Panc1 (cell line): ENCODE data around the gene CPNE4. TPM values are rescaled to one million over a fixed set of nuclear protein-coding genes. Genes with fewer than 3 reads are reported as not detected.

Source experiments
- ATAC-seq: fragments of 200-7000 bp; cut with Tn5 transposase; 2 replicates; pipeline ENCODE4 v1.9.1; 2020; ENCODE audit warnings: mild to moderate bottlenecking, moderate library complexity
- BruUV-seq: library from RNA; stranded (reverse); fragments of 400-500 nt; replicated peaks from 2 replicates; lab custom pipeline; 2021; lab: Mats Ljungman, UMichigan
- CTCF ChIA-PET: fragments of 300-600 bp; sonication (Branson Sonifier 250); formaldehyde crosslinking; loops from one replicate; lab custom pipeline; 2022; ENCODE audit warnings: antibody characterized with exemption; lab: Charles Lee
- POLR2A ChIA-PET: fragments of 300-600 bp; sonication (Branson Sonifier 250); formaldehyde crosslinking; loops from one replicate; lab custom pipeline; 2022; ENCODE audit warnings: antibody characterized with exemption; lab: Charles Lee
- DNase-seq: peaks from one replicate; pipeline ENCODE4 v3.0.0-alpha.2; 2010; ENCODE audit warnings: low read depth, low spot score
- H3K27ac ChIP-seq: 2 replicates; pipeline ENCODE4 v1.5.1; 2011; ENCODE audit warnings: mild to moderate bottlenecking, low read length, inconsistent platforms
- H3K27me3 ChIP-seq: fragments of 200-500 bp; sonication (Bioruptor generic); 2 replicates; pipeline ENCODE4 v1.6.0; 2014; ENCODE audit warnings: low read length, inconsistent platforms; ENCODE audit not compliant: control insufficient read depth, insufficient read depth
- H3K36me3 ChIP-seq: fragments of 200-500 bp; sonication (Bioruptor generic); 2 replicates; pipeline ENCODE4 v1.5.1; 2014; ENCODE audit warnings: inconsistent platforms, mild to moderate bottlenecking, low read length, moderate library complexity; ENCODE audit not compliant: control insufficient read depth, insufficient read depth
- H3K4me1 ChIP-seq: 2 replicates; pipeline ENCODE4 v1.5.1; 2011; ENCODE audit warnings: inconsistent platforms, mild to moderate bottlenecking, low read length, moderate library complexity; ENCODE audit not compliant: control insufficient read depth, insufficient read depth
- H3K4me3 ChIP-seq, 2 experiments: 2 replicates each; pipeline ENCODE4 v1.5.1; 2011 to 2012; ENCODE audit warnings: low read depth in 2 of 2, low read length in 2 of 2, mild to moderate bottlenecking in 2 of 2, inconsistent platforms in 1 of 2, moderate library complexity in 1 of 2
- H3K9me3 ChIP-seq: fragments of 200-500 bp; sonication (Bioruptor generic); 2 replicates; pipeline ENCODE4 v1.5.1; 2014; ENCODE audit warnings: low read depth, mild to moderate bottlenecking, inconsistent platforms, low read length, moderate library complexity; ENCODE audit not compliant: control insufficient read depth, insufficient read depth
- POLR2AphosphoS5 ChIP-seq: IDR thresholded peaks from 2 replicates; pipeline ENCODE4 v1.6.1; 2012; ENCODE audit warnings: mild to moderate bottlenecking, low read depth, low read length, moderate library complexity
- SIN3A ChIP-seq: IDR thresholded peaks from 2 replicates; pipeline ENCODE4 v1.6.1; 2012; ENCODE audit warnings: low read depth, mild to moderate bottlenecking, low read length, moderate library complexity, borderline replicate concordance; ENCODE audit not compliant: insufficient read depth
- TCF7L2 ChIP-seq: IDR thresholded peaks from 2 replicates; pipeline ENCODE4 v1.6.1; 2011; ENCODE audit warnings: mild to moderate bottlenecking, low read depth, low read length, inconsistent platforms
- in situ Hi-C: cut with HindIII; loops from 2 replicates; pipeline ENCODE4 v1.10.0; 2016; ENCODE audit warnings: low sequenced_read_pairs, low pct_unique_long_range_greater_than_20kb
- intact Hi-C: fragments of 100-400 bp; cut with micrococcal nuclease; formaldehyde crosslinking; loops from one replicate; pipeline ENCODE4 v1.10.0; 2022; ENCODE audit not compliant: unreplicated experiment
- total RNA-seq: library from RNA; stranded (reverse); gene quantifications from one replicate; pipeline ENCODE4 v1.2.1, GENCODE V29; 2021; ENCODE audit not compliant: unreplicated experiment
- TF ChIP-seq, protein P1 (sequence below), 2 experiments: IDR thresholded peaks; 2 replicates each; pipeline ENCODE4 v1.6.1; 2011 to 2012; ENCODE audit warnings: low read depth in 2 of 2, control low read depth in 1 of 2, low read length in 1 of 2, mild to moderate bottlenecking in 1 of 2, moderate library complexity in 1 of 2; ENCODE audit not compliant: insufficient read depth in 1 of 2
- TF ChIP-seq, protein P2 (sequence below): fragments of 450-650 bp; IDR thresholded peaks from 2 replicates; pipeline ENCODE4 v1.5.1; 2017; ENCODE audit warnings: mild to moderate bottlenecking

Gene CPNE4
- total RNA-seq, 1 experiment from 2014 or later = not detected

DNA sequence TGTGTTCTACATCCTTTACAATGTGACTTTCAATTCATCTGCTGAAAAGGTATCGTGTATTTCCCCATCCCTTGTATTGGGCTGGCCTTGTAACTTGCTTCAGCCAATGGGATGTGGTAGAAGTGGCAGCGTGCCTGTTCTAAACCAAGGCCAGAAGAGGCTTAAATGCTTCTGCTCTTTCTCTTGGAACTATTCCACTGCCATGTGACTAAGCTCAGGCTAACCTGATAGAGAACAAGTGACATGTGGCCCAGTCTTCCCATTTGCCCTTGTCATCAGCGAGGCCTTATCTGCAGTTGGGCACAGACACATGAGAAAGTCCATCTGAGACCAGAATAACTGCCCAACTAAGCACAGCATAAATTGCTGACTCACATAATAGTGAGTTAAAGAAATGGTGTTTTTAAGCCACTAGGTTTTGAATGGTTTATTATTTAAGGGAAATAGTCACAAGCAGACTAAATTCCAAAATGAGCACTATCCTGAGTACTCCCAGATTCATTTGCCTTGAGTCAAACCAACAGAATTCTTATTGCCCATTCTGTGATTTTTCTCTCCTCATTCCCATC is 230.2 kb downstream of the CPNE4 start:
- in situ Hi-C loops = no loop called here
- intact Hi-C loops = no loop called here
- ATAC-seq (no peak), DNase-seq (no peak)
- no TSS peak for BruUV-seq
- ChIA-PET CTCF (no interaction called here), POLR2A (no interaction called here)
- no peaks in the 10 kb centered on the region for H3K4me1 ChIP-seq
- H3K4me3 ChIP-seq = no peak overlapping the region
- H3K36me3 ChIP-seq = no peaks in the 10 kb centered on the region
- H3K27me3 ChIP-seq = peaks cover 2% of the 10 kb centered on the region; the same call in 1 of the 2 replicates
- no peaks in the 10 kb centered on the region for H3K9me3 ChIP-seq
- TF ChIP-seq POLR2AphosphoS5 = no peak
- TF ChIP-seq, protein P1, sequence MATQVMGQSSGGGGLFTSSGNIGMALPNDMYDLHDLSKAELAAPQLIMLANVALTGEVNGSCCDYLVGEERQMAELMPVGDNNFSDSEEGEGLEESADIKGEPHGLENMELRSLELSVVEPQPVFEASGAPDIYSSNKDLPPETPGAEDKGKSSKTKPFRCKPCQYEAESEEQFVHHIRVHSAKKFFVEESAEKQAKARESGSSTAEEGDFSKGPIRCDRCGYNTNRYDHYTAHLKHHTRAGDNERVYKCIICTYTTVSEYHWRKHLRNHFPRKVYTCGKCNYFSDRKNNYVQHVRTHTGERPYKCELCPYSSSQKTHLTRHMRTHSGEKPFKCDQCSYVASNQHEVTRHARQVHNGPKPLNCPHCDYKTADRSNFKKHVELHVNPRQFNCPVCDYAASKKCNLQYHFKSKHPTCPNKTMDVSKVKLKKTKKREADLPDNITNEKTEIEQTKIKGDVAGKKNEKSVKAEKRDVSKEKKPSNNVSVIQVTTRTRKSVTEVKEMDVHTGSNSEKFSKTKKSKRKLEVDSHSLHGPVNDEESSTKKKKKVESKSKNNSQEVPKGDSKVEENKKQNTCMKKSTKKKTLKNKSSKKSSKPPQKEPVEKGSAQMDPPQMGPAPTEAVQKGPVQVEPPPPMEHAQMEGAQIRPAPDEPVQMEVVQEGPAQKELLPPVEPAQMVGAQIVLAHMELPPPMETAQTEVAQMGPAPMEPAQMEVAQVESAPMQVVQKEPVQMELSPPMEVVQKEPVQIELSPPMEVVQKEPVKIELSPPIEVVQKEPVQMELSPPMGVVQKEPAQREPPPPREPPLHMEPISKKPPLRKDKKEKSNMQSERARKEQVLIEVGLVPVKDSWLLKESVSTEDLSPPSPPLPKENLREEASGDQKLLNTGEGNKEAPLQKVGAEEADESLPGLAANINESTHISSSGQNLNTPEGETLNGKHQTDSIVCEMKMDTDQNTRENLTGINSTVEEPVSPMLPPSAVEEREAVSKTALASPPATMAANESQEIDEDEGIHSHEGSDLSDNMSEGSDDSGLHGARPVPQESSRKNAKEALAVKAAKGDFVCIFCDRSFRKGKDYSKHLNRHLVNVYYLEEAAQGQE (IDR thresholded peaks at IDR 0.05; ENCODE audit: insufficient read depth in 1 of 2, low read depth in 2 of 2, low read length in 1 of 2) = no peak
- TF ChIP-seq, protein P2, sequence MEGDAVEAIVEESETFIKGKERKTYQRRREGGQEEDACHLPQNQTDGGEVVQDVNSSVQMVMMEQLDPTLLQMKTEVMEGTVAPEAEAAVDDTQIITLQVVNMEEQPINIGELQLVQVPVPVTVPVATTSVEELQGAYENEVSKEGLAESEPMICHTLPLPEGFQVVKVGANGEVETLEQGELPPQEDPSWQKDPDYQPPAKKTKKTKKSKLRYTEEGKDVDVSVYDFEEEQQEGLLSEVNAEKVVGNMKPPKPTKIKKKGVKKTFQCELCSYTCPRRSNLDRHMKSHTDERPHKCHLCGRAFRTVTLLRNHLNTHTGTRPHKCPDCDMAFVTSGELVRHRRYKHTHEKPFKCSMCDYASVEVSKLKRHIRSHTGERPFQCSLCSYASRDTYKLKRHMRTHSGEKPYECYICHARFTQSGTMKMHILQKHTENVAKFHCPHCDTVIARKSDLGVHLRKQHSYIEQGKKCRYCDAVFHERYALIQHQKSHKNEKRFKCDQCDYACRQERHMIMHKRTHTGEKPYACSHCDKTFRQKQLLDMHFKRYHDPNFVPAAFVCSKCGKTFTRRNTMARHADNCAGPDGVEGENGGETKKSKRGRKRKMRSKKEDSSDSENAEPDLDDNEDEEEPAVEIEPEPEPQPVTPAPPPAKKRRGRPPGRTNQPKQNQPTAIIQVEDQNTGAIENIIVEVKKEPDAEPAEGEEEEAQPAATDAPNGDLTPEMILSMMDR = no peak
- TF ChIP-seq TCF7L2 = no peak
- no peak for TF ChIP-seq SIN3A
- H3K27ac ChIP-seq = no peak overlapping the region

DNA sequence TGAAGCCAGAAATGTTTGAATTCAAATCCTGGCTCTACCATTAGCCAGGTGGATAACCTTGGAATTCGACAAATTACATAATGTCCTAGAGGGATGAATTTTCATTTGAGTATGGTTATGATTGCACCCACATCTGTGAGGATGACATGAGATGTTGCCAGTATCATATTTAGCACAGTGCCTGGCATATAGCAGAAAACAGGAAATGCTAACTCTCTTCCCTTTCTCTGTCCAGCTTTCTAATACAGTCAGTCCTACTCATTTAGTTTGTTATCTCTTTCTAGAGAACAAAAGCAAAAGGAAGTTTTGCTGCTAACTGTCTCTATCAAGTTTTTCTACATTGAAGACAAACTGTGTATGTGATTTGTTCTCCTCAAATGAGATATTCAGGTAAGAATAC is 231.7 kb downstream of the CPNE4 start:
- no peak for TF ChIP-seq POLR2AphosphoS5
- TF ChIP-seq, protein P1 (IDR thresholded peaks at IDR 0.05; ENCODE audit: insufficient read depth in 1 of 2, low read depth in 2 of 2, low read length in 1 of 2) = no peak
- no peak overlapping the region for H3K4me3 ChIP-seq
- no peak overlapping the region for H3K27ac ChIP-seq
- ATAC-seq = no peak
- intact Hi-C loops = no loop called here
- in situ Hi-C loops = no loop called here
- H3K4me1 ChIP-seq = no peaks in the 10 kb centered on the region
- ChIA-PET CTCF (no interaction called here), POLR2A (no interaction called here)
- no peak for DNase-seq
- no peaks in the 10 kb centered on the region for H3K9me3 ChIP-seq
- peaks cover 2% of the 10 kb centered on the region; the same call in 1 of the 2 replicates for H3K27me3 ChIP-seq
- no peaks in the 10 kb centered on the region for H3K36me3 ChIP-seq
- BruUV-seq = no TSS peak
